ENCODE results near the gene LTK.

LTK gene

GRCh38 chr15:41523097-41523496 lies 9.5 kb upstream of the LTK start:
- no peak for DNase-seq

- no peak for DNase-seq
Observed at GRCh38 chr15:41521614-41522013, 8.0 kb upstream of the LTK start.

- DNase-seq = no peak
Observed at GRCh38 chr15:41520636-41521035, 7.0 kb upstream of the LTK start.

- DNase-seq = no peak
Observed at GRCh38 chr15:41517895-41518449, 4.3 kb upstream of the LTK start.

- no peak for DNase-seq
Observed at GRCh38 chr15:41512940-41513505, 604 bp downstream of the LTK start.

- DNase-seq = no peak
Observed at GRCh38 chr15:41512512-41512939, 1.1 kb downstream of the LTK start.

- DNase-seq = peak; percentile 10
Observed at GRCh38 chr15:41511899-41512369, 1.7 kb downstream of the LTK start.

GRCh38 chr15:41511331-41511898 lies 2.2 kb downstream of the LTK start:
- peak; percentile 8 for DNase-seq

- no peak for DNase-seq
Observed at GRCh38 chr15:41510728-41511127, 2.9 kb downstream of the LTK start.

- DNase-seq = no peak
Observed at GRCh38 chr15:41507820-41508290, 5.8 kb downstream of the LTK start.

GRCh38 chr15:41506796-41507341 lies 6.8 kb downstream of the LTK start:
- no peak for DNase-seq

- no peak for DNase-seq
Observed at GRCh38 chr15:41505776-41506175, 7.9 kb downstream of the LTK start.

GRCh38 chr15:41504751-41505492 lies 8.7 kb downstream of the LTK start:
- DNase-seq = no peak

- no peak for DNase-seq
Observed at GRCh38 chr15:41503669-41504010, 10.0 kb downstream of the LTK start.

- no peak for DNase-seq
Observed at GRCh38 chr15:41502795-41503668, 10.6 kb downstream of the LTK start.

GRCh38 chr15:41501931-41502794 lies 11.5 kb downstream of the LTK start:
- no peak for DNase-seq

GRCh38 chr15:41501191-41501917 lies 12.3 kb downstream of the LTK start:
- no peak for DNase-seq

GRCh38 chr15:41499109-41499851 lies 14.3 kb downstream of the LTK start:
- DNase-seq = no peak

GRCh38 chr15:41498657-41499056 lies 15.0 kb downstream of the LTK start:
- no peak for DNase-seq

Measured in NCI-H1092 (cell line).